Psoas muscle (tissue), 8 donors: ENCODE results near the gene TXK. TPM values are rescaled to one million over a fixed set of nuclear protein-coding genes. Genes with fewer than 3 reads are reported as not detected.

Experiments
- ATAC-seq, 4 donors: fragments of 200-7000 bp; cut with Tn5 transposase; one replicate each; pipeline ENCODE4 v1.9.1; 2020; ENCODE audit warnings: moderate library complexity in 3 of 4, mild to moderate bottlenecking in 2 of 4
- DNase-seq, 2 donors: peaks; one replicate each; pipeline ENCODE4 v3.0.0-alpha.2; 2020
- H3K27ac ChIP-seq: fragments of 200-600 bp; one replicate; pipeline ENCODE4 v1.8.0; 2022
- H3K27me3 ChIP-seq, 3 donors: fragments of 200-600 bp in 1 of 3; one replicate each; pipeline versions ENCODE4 v1.6.1 to v1.8.0; 2013 to 2022; ENCODE audit warnings: low read length in 2 of 3, mild to moderate bottlenecking in 2 of 3, moderate library complexity in 1 of 3; ENCODE audit not compliant: insufficient read depth in 3 of 3
- H3K36me3 ChIP-seq, 2 donors: fragments of 200-600 bp in 1 of 2; one replicate each; pipeline versions ENCODE4 v1.6.1 to v1.8.0; 2013 to 2022; ENCODE audit warnings: low read depth in 1 of 2, mild to moderate bottlenecking in 1 of 2, moderate library complexity in 1 of 2; ENCODE audit not compliant: insufficient read depth in 1 of 2
- H3K4me1 ChIP-seq: fragments of 200-600 bp; one replicate; pipeline ENCODE4 v1.8.0; 2022
- H3K4me3 ChIP-seq: fragments of 200-600 bp; one replicate; pipeline ENCODE4 v1.8.0; 2022; ENCODE audit warnings: mild to moderate bottlenecking
- H3K9me3 ChIP-seq: fragments of 200-600 bp; one replicate; pipeline ENCODE4 v1.8.0; 2022
- CTCF ChIP-seq: fragments of 200-600 bp; IDR thresholded peaks from one replicate; pipeline ENCODE4 v1.8.0; 2022; ENCODE audit warnings: antibody characterized with exemption
- WGBS, 3 donors: extraction: QIAGEN DNeasy Blood & Tissue Kit; methylation state at CpG; one replicate each; pipeline versions ENCODE4 v1.1.6 to v1.1.7; 2013; 5-methylcytosine and 5-hydroxymethylcytosine counted together
- intact Hi-C, 2 donors: fragments of 100-400 bp; cut with DNase I; formaldehyde crosslinking; loops; one replicate each; pipeline versions ENCODE4 v1.11.0 to v1.14.2; 2022
- polyA plus RNA-seq, 3 donors: library from polyadenylated mRNA; stranded (reverse); fragments of 200-250 nt; gene quantifications; one replicate each; pipeline ENCODE4 v1.2.3, GENCODE V29; 2013
- total RNA-seq, 4 donors: library from RNA; stranded (reverse); fragmentation: NEBNext Ultra II Directional in 2 of 4; extraction: Animal tissue kit (Norgen Biotek cat#: 25700) in 2 of 4; gene quantifications; one replicate each; pipeline versions ENCODE4 v1.2.1 to v1.2.4, GENCODE V29; 2021 to 2023
- donor health status: healthy with polysubstance abuse.
- donor health status: DM: no; HTN: no; CAD: no; lungs with moderate emphysema.
- donor health status: Bipolar disorder and iron deficiency.
- donor health status: healthy.
- donor health status: DM: yes; HTN: yes; CAD: no.
- donor health status: DM: no; HTN: no; CAD: no.
- donor health status: DM: no; HTN: no; CAD: no.
- donor health status: DM: yes; HTN: yes; CAD: no.

Gene TXK
- total and polyA plus RNA-seq, 7 donors, result 0.07 to 0.52 (median 0.21) TPM; not detected in 1

- intact Hi-C loops, result no loop called here
- DNase-seq (no peak), ATAC-seq (peak in 2 of 4 donors; percentile 64 to 68)
- H3K9me3 ChIP-seq, result no peaks in the 10 kb centered on the region
- no peak overlapping the region for H3K4me3 ChIP-seq
- no peak overlapping the region for H3K27ac ChIP-seq
- peak; percentile 44 for TF ChIP-seq CTCF
- H3K27me3 ChIP-seq, result no peaks in the 10 kb centered on the region
- H3K36me3 ChIP-seq, result no peaks in the 10 kb centered on the region
- WGBS, 3 donors, result 71 to 77% (median 73%) methylated on average over 5 of the region's 5 CpGs
- no peaks in the 10 kb centered on the region for H3K4me1 ChIP-seq
These were observed 24.4 kb downstream of the TXK start for GRCh38 chr4:48109413-48110263.

- Histone ChIP-seq H3K4me1 (no peaks in the 10 kb centered on the region), H3K4me3 (no peak overlapping the region), H3K36me3 (no peaks in the 10 kb centered on the region), H3K27me3 (no peaks in the 10 kb centered on the region), H3K9me3 (no peaks in the 10 kb centered on the region), H3K27ac (no peak overlapping the region)
- WGBS, 3 donors, result 97 to 100% (median 98%) methylated on average over 2 of the region's 2 CpGs
- no peak for TF ChIP-seq CTCF
- DNase-seq (no peak), ATAC-seq (no peak)
- intact Hi-C loops, result no loop called here
These were observed 25.6 kb downstream of the TXK start for GRCh38 chr4:48108309-48109073.

- no peak for TF ChIP-seq CTCF
- Histone ChIP-seq H3K4me3 (no peak overlapping the region), H3K9me3 (no peaks in the 10 kb centered on the region), H3K27me3 (no peaks in the 10 kb centered on the region), H3K27ac (no peak overlapping the region), H3K36me3 (no peaks in the 10 kb centered on the region), H3K4me1 (no peaks in the 10 kb centered on the region)
- no peak for DNase-seq
- intact Hi-C loops, result no loop called here
- WGBS, 3 donors, result 89 to 95% (median 92%) methylated on average over 1 of the region's 1 CpG
- ATAC-seq, result no peak
These were observed 28.8 kb downstream of the TXK start for GRCh38 chr4:48105230-48105629.

- TF ChIP-seq CTCF, result no peak
- WGBS, 3 donors, result 78 to 91% (median 89%) methylated on average over 3 of the region's 3 CpGs
- Histone ChIP-seq H3K4me3 (no peak overlapping the region), H3K36me3 (no peaks in the 10 kb centered on the region), H3K27ac (no peak overlapping the region), H3K4me1 (no peaks in the 10 kb centered on the region), H3K27me3 (no peaks in the 10 kb centered on the region), H3K9me3 (no peaks in the 10 kb centered on the region)
- ATAC-seq (no peak), DNase-seq (no peak)
- intact Hi-C loops, result no loop called here
These were observed 30.4 kb downstream of the TXK start for GRCh38 chr4:48103483-48104139.
